ENCODE measurements around the gene RYR3.

Gene RYR3

DNA sequence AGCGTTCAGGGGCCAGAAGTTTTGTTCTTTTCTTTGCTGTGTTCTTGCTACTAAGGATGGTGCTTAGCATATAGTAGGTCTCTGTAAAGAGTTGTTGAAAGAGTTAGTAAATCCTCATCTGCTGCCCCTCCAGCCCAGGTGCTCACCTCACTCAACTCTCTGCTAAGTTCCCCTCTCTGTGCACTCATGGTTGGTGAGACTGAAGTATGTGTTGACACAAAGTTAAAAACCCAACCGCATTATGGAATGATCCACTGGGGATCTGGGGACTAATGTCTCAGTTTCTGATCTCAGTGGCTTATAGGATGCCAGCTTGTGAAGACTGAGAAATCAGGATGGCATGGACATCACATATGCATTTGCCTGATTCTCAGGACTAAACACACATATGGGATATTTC lies 13.8 kb downstream of the RYR3 start:
- H3K4me2 ChIP-seq (ENCODE audit: low read length), result no peak overlapping the region
- H3K27ac ChIP-seq (ENCODE audit: low read depth, low read length), result no peak overlapping the region
- H3F3A ChIP-seq (ENCODE audit: control insufficient read depth, insufficient read depth), result no peaks in the 10 kb centered on the region
- H3K36me3 ChIP-seq (ENCODE audit: control insufficient read depth, low read length), result no peaks in the 10 kb centered on the region
- H3K9me2 ChIP-seq (replicated peaks; ENCODE audit: control insufficient read depth, low read length), result no peaks in the 10 kb centered on the region
- no peaks in the 10 kb centered on the region for H3K9me3 ChIP-seq (ENCODE audit: control insufficient read depth, insufficient read depth, low read length)
- no peaks in the 10 kb centered on the region for H4K20me1 ChIP-seq (ENCODE audit: control insufficient read depth, insufficient read depth, low read depth, low read length)
- no peak overlapping the region for H3K4me3 ChIP-seq (ENCODE audit: low read length)
- H3K79me2 ChIP-seq (ENCODE audit: control insufficient read depth, low read length), result no peaks in the 10 kb centered on the region
- no peak for TF ChIP-seq EZH2phosphoT487 (IDR thresholded peaks at IDR 0.05; ENCODE audit: borderline replicate concordance, low read length)
- TF ChIP-seq, protein P1, sequence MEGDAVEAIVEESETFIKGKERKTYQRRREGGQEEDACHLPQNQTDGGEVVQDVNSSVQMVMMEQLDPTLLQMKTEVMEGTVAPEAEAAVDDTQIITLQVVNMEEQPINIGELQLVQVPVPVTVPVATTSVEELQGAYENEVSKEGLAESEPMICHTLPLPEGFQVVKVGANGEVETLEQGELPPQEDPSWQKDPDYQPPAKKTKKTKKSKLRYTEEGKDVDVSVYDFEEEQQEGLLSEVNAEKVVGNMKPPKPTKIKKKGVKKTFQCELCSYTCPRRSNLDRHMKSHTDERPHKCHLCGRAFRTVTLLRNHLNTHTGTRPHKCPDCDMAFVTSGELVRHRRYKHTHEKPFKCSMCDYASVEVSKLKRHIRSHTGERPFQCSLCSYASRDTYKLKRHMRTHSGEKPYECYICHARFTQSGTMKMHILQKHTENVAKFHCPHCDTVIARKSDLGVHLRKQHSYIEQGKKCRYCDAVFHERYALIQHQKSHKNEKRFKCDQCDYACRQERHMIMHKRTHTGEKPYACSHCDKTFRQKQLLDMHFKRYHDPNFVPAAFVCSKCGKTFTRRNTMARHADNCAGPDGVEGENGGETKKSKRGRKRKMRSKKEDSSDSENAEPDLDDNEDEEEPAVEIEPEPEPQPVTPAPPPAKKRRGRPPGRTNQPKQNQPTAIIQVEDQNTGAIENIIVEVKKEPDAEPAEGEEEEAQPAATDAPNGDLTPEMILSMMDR (IDR thresholded peaks at IDR 0.05; ENCODE audit: low read depth, low read length, poor library complexity, severe bottlenecking), result no peak
- peaks cover 34% of the 10 kb centered on the region for H3K4me1 ChIP-seq (ENCODE audit: control insufficient read depth, low read length)
- peaks cover 1% of the 10 kb centered on the region; the same call in 1 of the 2 replicates for H3K27me3 ChIP-seq (ENCODE audit: control insufficient read depth, low read length)

DNA sequence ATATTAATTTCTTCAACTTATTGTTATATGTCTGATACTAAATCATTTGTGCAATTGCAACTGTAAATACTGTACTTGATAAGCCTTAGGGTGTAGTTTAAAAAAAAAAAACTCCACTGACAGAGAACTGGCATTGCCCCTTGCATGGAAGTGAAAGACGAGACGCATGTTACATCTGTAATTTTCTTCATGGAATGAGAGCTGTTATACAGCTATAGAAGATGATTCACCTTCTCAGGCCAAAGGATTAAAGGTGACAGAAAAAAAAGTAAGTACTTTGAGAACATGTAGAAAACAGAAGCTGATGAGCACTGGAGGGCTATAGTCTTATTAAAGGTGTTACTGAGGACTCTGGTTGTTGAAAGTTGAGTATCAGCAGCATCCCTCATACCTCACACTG lies 16.1 kb downstream of the RYR3 start:
- Histone ChIP-seq H3K27ac (ENCODE audit: low read depth, low read length) (no peak overlapping the region), H3K79me2 (ENCODE audit: control insufficient read depth, low read length) (no peaks in the 10 kb centered on the region), H3K36me3 (ENCODE audit: control insufficient read depth, low read length) (no peaks in the 10 kb centered on the region), H3K4me1 (ENCODE audit: control insufficient read depth, low read length) (peaks cover 34% of the 10 kb centered on the region), H3F3A (ENCODE audit: control insufficient read depth, insufficient read depth) (no peaks in the 10 kb centered on the region), H3K9me3 (ENCODE audit: control insufficient read depth, insufficient read depth, low read length) (no peaks in the 10 kb centered on the region), H3K9me2 (replicated peaks; ENCODE audit: control insufficient read depth, low read length) (no peaks in the 10 kb centered on the region), H3K4me3 (ENCODE audit: low read length) (no peak overlapping the region), H3K27me3 (ENCODE audit: control insufficient read depth, low read length) (peaks cover 2% of the 10 kb centered on the region; the same call in 1 of the 2 replicates), H3K4me2 (ENCODE audit: low read length) (no peak overlapping the region), H4K20me1 (ENCODE audit: control insufficient read depth, insufficient read depth, low read depth, low read length) (no peaks in the 10 kb centered on the region)
- TF ChIP-seq EZH2phosphoT487 (IDR thresholded peaks at IDR 0.05; ENCODE audit: borderline replicate concordance, low read length), result no peak
- TF ChIP-seq, protein P1 (IDR thresholded peaks at IDR 0.05; ENCODE audit: low read depth, low read length, poor library complexity, severe bottlenecking), result no peak

DNA sequence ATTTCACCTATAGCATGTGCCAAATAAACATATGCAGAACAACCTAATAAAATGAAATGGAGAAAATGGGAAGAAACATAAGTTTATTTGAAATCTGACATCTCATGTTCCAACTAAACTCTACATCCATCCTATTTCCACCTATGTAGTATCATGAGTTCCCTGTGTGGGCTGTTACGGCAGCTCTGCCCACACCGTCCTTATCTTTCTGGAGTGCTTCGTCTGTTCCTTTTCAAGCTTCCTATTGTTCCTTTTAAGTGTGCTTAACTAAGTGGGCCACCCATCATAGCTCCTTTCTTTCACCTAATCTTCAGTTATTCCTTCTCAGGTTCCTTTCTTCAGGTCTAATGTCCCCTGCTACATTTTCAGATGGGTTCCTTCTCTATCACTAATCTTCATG lies 17.3 kb downstream of the RYR3 start:
- no peaks in the 10 kb centered on the region for H3K9me2 ChIP-seq (replicated peaks; ENCODE audit: control insufficient read depth, low read length)
- H3K4me2 ChIP-seq (ENCODE audit: low read length), result no peak overlapping the region

More for the DNA sequence above, 17.3 kb downstream of the RYR3 start:
- no peaks in the 10 kb centered on the region for H4K20me1 ChIP-seq (ENCODE audit: control insufficient read depth, insufficient read depth, low read depth, low read length)
- H3K79me2 ChIP-seq (ENCODE audit: control insufficient read depth, low read length), result no peaks in the 10 kb centered on the region
- H3F3A ChIP-seq (ENCODE audit: control insufficient read depth, insufficient read depth), result no peaks in the 10 kb centered on the region
- H3K27me3 ChIP-seq (ENCODE audit: control insufficient read depth, low read length), result peaks cover 2% of the 10 kb centered on the region; the same call in 1 of the 2 replicates
- no peak overlapping the region for H3K27ac ChIP-seq (ENCODE audit: low read depth, low read length)
- H3K4me3 ChIP-seq (ENCODE audit: low read length), result no peak overlapping the region
- H3K9me3 ChIP-seq (ENCODE audit: control insufficient read depth, insufficient read depth, low read length), result no peaks in the 10 kb centered on the region
- no peak for TF ChIP-seq EZH2phosphoT487 (IDR thresholded peaks at IDR 0.05; ENCODE audit: borderline replicate concordance, low read length)
- TF ChIP-seq, protein P1 (IDR thresholded peaks at IDR 0.05; ENCODE audit: low read depth, low read length, poor library complexity, severe bottlenecking), result no peak
- H3K36me3 ChIP-seq (ENCODE audit: control insufficient read depth, low read length), result no peaks in the 10 kb centered on the region
- H3K4me1 ChIP-seq (ENCODE audit: control insufficient read depth, low read length), result peaks cover 34% of the 10 kb centered on the region

Measured in DOHH2 (cell line).